GM18508 (cell line): Measurements from ENCODE around the gene GGTLC2.

Experiments used
- ATAC-seq: cut with Tn5 transposase; IDR thresholded peaks from one replicate; pipeline ENCODE4 v1.9.1; 2021; ENCODE audit warnings: moderate number of reproducible peaks; ENCODE audit not compliant: insufficient read depth, unreplicated experiment

The GGTLC2 gene

DNA sequence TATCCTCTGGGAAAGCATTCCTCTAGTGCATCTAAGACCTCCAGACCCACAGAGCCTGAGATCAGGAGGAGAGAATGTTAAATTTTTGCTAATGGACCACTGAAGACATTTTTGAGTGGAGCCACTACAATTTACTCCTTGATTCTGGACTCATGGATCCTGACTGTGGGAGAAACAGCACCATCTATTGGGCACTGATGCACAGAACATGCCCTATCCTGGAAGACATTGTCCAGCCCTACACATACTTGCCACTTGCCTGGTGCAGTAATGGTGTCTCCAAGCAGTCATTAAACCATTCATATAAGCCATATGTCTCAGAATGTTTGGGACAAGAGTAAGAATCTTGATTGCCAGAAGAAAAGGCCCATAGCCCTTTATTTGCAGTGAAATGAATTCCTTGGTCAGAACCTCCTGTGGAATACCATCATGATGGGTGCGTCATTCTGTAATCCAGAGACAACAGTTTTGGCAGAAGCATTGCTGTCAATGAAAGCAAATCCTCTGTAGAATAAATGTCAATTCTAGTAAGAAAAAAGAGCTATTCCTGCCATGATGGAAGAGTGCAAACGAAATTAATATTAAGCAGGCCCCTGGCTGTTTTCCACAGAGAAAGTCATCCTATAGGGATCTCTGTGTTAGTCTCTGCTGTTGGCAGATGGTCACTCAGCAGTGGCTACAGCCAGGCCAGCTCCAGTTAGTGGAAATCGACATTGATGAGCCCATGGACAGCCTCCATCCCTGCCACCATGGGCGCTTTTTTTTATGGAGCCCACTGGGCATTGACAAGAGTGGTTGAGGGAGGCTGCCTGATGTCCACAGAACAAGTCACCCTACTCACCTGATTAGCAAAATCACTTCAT lies 43.5 kb downstream of the GGTLC2 start:
- ATAC-seq = no peak

- no peak for ATAC-seq
These were observed 45.4 kb downstream of the GGTLC2 start for GRCh38 chr22:22689621-22690345.

DNA sequence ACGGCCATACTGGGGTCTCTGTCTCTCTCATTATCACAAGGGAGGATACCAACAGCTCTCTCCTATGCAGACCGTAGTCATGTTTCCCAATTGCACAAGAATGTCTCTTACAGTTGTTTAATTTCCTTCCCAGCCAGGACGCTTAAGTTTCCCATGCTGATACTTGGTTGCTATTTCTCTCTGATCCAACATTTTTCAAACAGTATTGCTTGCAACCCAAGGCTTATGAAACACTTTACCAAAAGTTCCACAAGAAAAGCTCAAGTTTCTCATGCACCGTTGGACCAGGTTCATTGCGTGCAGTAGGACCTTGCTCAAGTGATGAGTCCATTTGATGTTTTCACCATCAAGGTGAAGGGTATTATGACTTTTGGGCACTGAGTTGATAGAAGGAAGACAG lies 46.6 kb downstream of the GGTLC2 start:
- no peak for ATAC-seq

DNA sequence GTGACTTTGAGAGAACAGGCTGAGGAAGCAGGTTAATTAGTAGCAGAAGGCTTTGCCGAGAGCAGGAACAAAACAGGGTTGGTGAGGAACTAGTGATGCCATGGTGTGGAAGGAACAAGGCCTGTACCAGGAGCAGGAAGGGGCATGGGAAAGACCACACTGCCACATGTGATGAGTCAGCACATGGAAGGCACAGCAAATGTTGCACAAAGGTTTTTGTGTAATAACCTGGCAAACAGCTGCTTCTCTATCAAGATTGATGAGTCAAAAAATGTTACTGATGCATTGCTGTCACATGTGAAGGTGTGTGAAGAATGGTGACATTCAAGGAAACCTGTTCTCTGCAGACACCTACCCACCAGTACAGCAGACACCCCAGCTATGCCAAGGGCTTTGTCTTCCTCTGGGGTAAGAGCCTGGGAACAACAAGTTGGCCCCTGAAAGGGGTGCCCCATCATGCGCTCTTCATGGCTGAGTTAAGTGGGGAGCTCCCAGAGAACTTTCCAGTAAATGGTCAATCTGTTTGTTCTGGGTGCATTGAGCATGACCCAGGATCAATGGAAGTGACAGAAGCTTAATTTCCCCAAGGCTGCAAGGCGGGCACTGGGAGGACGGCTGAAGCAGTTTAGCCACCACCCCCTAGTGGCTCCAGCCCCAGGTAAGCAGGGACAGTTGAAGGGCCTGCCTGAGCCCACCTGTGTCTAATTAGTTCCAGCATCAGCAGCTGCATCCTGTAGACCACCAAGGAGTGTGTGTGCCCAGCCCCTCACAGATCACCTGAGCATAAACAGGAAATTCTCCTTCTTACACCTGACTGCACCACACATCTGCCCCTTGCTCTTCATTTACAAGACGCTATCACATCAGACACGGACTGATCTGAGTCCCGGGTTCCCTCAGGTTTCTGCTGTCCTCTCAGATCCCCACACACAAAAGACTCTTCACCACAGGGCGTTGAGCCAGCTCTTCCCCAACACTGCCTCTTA lies 47.6 kb downstream of the GGTLC2 start:
- ATAC-seq = no peak

GRCh38 chr22:22692707-22693530 lies 48.5 kb downstream of the GGTLC2 start:
- ATAC-seq = no peak

DNA sequence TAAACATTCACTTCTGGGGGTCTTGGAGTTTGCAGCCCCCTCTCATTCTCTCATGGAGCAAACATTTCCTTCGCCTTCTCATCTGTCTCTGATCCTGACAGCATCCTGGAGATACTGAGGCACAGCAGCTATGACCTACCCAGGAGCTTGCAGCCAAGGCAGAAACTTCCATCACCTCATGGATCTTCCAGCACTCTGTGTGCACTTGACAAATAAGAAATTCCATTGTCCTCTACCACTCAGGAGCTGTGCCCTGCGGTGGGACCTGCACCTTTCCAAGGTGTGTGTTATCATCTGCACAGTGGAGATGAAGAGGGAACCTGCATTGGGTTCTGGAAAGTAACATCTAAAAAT lies 49.1 kb downstream of the GGTLC2 start:
- no peak for ATAC-seq

- no peak for ATAC-seq
These were observed 49.7 kb downstream of the GGTLC2 start for GRCh38 chr22:22694106-22694505.

DNA sequence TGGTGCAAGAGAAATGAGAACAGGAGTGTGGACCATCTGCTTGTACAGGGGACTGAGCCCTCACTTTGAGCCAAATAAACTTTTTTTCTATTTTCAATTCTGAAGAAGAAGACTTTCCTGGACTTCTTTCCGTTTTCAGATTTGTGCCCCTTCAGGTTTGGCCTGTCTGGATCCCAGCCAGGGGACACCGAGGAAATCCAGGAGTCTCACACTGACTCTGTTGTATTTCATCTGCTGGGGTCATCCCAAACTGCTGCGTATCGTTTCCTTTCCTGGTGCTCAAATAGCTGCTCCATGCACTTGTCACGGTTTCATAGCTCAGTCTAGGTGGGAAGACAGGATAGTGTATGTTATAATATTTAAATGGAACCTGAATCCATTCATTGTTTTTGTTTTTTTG lies 51.7 kb downstream of the GGTLC2 start:
- ATAC-seq = no peak
